GM12891 (cell line): Measurements from ENCODE around the gene MMP14.
"Not testable (repeated sequence)": the region's sequence is repeated elsewhere in the genome, so short reads cannot be mapped to it uniquely, and the experiment has no call there.

Experiments
- DNase-seq: peaks from one replicate; pipeline ENCODE4 v3.0.0; 2011; ENCODE audit warnings: low spot score; ENCODE audit not compliant: insufficient read length
- FAIRE-seq: peaks from 2 replicates; lab custom pipeline; 2011; peaks lifted over from hg19 to GRCh38; lab: Jason Lieb, UNC
- PAX5 ChIP-seq: IDR thresholded peaks from 2 replicates; pipeline ENCODE4 v1.6.1; 2011; ENCODE audit warnings: low read length, moderate library complexity, mild to moderate bottlenecking; ENCODE audit not compliant: insufficient read depth, severe bottlenecking
- POLR2A ChIP-seq: IDR thresholded peaks from 2 replicates; pipeline ENCODE4 v1.6.1; 2011; ENCODE audit warnings: low read depth, low read length, control low read depth
- POLR2AphosphoS5 ChIP-seq: IDR thresholded peaks from 2 replicates; pipeline ENCODE4 v1.6.1; 2011; ENCODE audit warnings: low read depth, low read length, control low read depth
- POU2F2 ChIP-seq: IDR thresholded peaks from 2 replicates; pipeline ENCODE4 v1.6.1; 2011; ENCODE audit warnings: low read depth, mild to moderate bottlenecking, control low read depth, low read length, moderate library complexity
- SPI1 ChIP-seq: IDR thresholded peaks from 2 replicates; pipeline ENCODE4 v1.6.1; 2011; ENCODE audit warnings: low read depth, low read length, control low read depth
- TAF1 ChIP-seq: IDR thresholded peaks from 2 replicates; pipeline ENCODE4 v1.6.1; 2011; ENCODE audit warnings: low read depth, low read length, control low read depth

MMP14 gene

GRCh38 chr14:22814373-22814772 lies 22.0 kb upstream of the MMP14 start:
- no peak for TF ChIP-seq PAX5
- no peak for TF ChIP-seq POLR2A
- TF ChIP-seq POU2F2: no peak
- TF ChIP-seq TAF1: no peak
- TF ChIP-seq POLR2AphosphoS5: no peak
- no peak for TF ChIP-seq SPI1
- FAIRE-seq: no peak
- DNase-seq: no peak

GRCh38 chr14:22814941-22815713 lies 21.3 kb upstream of the MMP14 start, which contains the start of gene SLC7A7:
SLC7A7 (minus strand) TSS chr14:22815435; CDS start chr14:22813398, 2,037 bp downstream.
- DNase-seq (no peak), FAIRE-seq (peak; percentile 33)
- TF ChIP-seq POLR2AphosphoS5 (no peak), POU2F2 (no peak), SPI1 (no peak), PAX5 (no peak), TAF1 (no peak), POLR2A (no peak)

- peak; percentile 31 for FAIRE-seq
- TF ChIP-seq SPI1: peak; percentile 17; the same call in 1 of the 2 replicates
- TF ChIP-seq TAF1: no peak
- no peak for TF ChIP-seq POU2F2
- TF ChIP-seq PAX5: no peak
- no peak for TF ChIP-seq POLR2A
- TF ChIP-seq POLR2AphosphoS5: no peak
- no peak for DNase-seq
These were observed 17.0 kb upstream of the MMP14 start for GRCh38 chr14:22819151-22819988.

GRCh38 chr14:22820731-22821130 lies 15.7 kb upstream of the MMP14 start:
- TF ChIP-seq POU2F2 (no peak), TAF1 (no peak), POLR2AphosphoS5 (no peak), PAX5 (no peak), SPI1 (no peak), POLR2A (no peak)
- FAIRE-seq: no peak
- no peak for DNase-seq

- DNase-seq: no peak
- no peak for TF ChIP-seq SPI1
- TF ChIP-seq POLR2AphosphoS5: no peak
- no peak for TF ChIP-seq POU2F2
- no peak for TF ChIP-seq TAF1
- TF ChIP-seq POLR2A: no peak
- no peak for TF ChIP-seq PAX5
These were observed 15.0 kb upstream of the MMP14 start for GRCh38 chr14:22821193-22822015.

GRCh38 chr14:22822016-22822570 lies 14.3 kb upstream of the MMP14 start:
- TF ChIP-seq POU2F2 (no peak), TAF1 (no peak), SPI1 (no peak), POLR2A (no peak)
- no peak for DNase-seq
- no peak for FAIRE-seq

More at GRCh38 chr14:22821193-22822015, 15.0 kb upstream of the MMP14 start:
- no peak for FAIRE-seq

- no peak for FAIRE-seq
- DNase-seq: no peak
- TF ChIP-seq POLR2A: no peak
- TF ChIP-seq SPI1: no peak
- no peak for TF ChIP-seq POU2F2
- no peak for TF ChIP-seq TAF1
- TF ChIP-seq PAX5: no peak
- no peak for TF ChIP-seq POLR2AphosphoS5
These were observed 13.8 kb upstream of the MMP14 start for GRCh38 chr14:22822571-22823098.

GRCh38 chr14:22824711-22825359 lies 11.6 kb upstream of the MMP14 start:
- TF ChIP-seq POLR2AphosphoS5 (no peak), POLR2A (no peak), TAF1 (no peak), PAX5 (no peak), POU2F2 (no peak), SPI1 (no peak)
- FAIRE-seq (peak; percentile 40), DNase-seq (no peak)

GRCh38 chr14:22829076-22829660 lies 7.2 kb upstream of the MMP14 start:
- not testable (repeated sequence) for DNase-seq, FAIRE-seq
